ENCODE results near the gene PJVK. TPM values are rescaled to one million over a fixed set of nuclear protein-coding genes. Genes with fewer than 3 reads are reported as not detected.

The PJVK gene
- total and polyA plus RNA-seq, 2 of the 13 experiments (the other 11 are each of a cell fraction or from before 2014, with no cell fraction given), result 1.2 to 2.6 TPM

DNA sequence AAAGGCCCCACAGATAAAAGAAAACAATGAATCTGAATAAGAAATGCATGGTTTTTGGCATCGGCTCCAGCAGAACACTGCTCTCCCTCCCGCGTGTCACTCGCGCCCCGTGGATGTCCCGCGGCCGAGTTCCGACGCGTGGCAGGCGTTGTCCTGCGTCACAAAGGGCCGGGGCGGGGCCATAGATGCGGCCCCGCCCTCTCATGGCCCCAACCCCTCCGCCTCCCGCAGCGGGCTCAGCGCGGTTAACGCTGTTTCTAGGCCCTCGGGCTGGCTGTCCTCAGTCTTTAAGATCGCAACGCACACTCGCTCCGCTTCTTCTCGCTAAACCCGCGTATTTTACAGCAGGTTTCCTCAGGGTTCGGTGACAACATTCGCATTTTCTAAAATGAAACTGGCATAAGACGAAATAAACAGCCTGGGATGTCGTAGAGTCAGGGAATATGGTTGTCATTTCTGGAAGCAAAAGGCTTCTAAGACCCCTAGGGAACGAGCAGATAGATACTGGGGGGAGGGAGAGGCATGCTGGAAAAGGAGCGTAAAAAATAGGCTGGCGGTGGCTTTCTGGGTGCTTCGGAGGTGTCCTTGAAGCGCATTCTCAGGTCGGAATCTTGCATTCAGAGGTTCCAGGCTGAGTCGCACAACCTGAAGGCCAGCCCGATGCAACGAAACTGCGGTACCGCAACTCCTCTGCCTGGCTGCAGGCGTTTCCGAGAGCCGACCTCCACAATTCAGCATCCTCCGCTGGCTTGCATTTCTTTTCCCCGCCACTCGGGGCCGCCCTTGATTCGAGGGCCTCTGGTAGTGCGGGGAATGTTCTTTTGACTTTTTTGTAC is 27.5 kb downstream of the PJVK start, which contains the start of gene FKBP7 (continued):
- TF ChIP-seq ZNF326 (CRISPR knock-in tag; IDR thresholded peaks at IDR 0.05; ENCODE audit: borderline replicate concordance), result no peak
- TF ChIP-seq MTF1 (CRISPR knock-in tag; IDR thresholded peaks at IDR 0.05), result no peak
- TF ChIP-seq NCOA2 (CRISPR knock-in tag; IDR thresholded peaks at IDR 0.05), result no peak; the same call in none of the 2 replicates
- TF ChIP-seq ARNTL (CRISPR knock-in tag; IDR thresholded peaks at IDR 0.05), result no peak
- no peak for TF ChIP-seq HMGA1 (CRISPR knock-in tag; conservative IDR thresholded peaks at IDR 0.05)
- TF ChIP-seq NFYC (CRISPR knock-in tag; IDR thresholded peaks at IDR 0.05), result 0 out of 2 replicates have a peak, but pooled peaks have one; percentile 14
- TF ChIP-seq RFX3 (CRISPR knock-in tag; IDR thresholded peaks at IDR 0.05), result no peak
- TF ChIP-seq, protein P1, sequence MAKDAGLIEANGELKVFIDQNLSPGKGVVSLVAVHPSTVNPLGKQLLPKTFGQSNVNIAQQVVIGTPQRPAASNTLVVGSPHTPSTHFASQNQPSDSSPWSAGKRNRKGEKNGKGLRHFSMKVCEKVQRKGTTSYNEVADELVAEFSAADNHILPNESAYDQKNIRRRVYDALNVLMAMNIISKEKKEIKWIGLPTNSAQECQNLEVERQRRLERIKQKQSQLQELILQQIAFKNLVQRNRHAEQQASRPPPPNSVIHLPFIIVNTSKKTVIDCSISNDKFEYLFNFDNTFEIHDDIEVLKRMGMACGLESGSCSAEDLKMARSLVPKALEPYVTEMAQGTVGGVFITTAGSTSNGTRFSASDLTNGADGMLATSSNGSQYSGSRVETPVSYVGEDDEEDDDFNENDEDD (CRISPR knock-in tag; IDR thresholded peaks at IDR 0.05; ENCODE audit: borderline replicate concordance), result peak; percentile 66; the same call in 1 of the 2 replicates
- TF ChIP-seq ESRRA (CRISPR knock-in tag; IDR thresholded peaks at IDR 0.05; ENCODE audit: low read depth), result no peak; the same call in 1 of the 2 replicates
- no peak for TF ChIP-seq FOSL1 (CRISPR knock-in tag; IDR thresholded peaks at IDR 0.05; ENCODE audit: borderline replicate concordance)
- no peak for TF ChIP-seq ATF7 (IDR thresholded peaks at IDR 0.05)
- peak; percentile 60; the same call in 1 of the 2 replicates for TF ChIP-seq ATF7 (CRISPR knock-in tag; IDR thresholded peaks at IDR 0.05)
- TF ChIP-seq ZNF446 (CRISPR knock-in tag; IDR thresholded peaks at IDR 0.05), result no peak
- TF ChIP-seq, protein P2, sequence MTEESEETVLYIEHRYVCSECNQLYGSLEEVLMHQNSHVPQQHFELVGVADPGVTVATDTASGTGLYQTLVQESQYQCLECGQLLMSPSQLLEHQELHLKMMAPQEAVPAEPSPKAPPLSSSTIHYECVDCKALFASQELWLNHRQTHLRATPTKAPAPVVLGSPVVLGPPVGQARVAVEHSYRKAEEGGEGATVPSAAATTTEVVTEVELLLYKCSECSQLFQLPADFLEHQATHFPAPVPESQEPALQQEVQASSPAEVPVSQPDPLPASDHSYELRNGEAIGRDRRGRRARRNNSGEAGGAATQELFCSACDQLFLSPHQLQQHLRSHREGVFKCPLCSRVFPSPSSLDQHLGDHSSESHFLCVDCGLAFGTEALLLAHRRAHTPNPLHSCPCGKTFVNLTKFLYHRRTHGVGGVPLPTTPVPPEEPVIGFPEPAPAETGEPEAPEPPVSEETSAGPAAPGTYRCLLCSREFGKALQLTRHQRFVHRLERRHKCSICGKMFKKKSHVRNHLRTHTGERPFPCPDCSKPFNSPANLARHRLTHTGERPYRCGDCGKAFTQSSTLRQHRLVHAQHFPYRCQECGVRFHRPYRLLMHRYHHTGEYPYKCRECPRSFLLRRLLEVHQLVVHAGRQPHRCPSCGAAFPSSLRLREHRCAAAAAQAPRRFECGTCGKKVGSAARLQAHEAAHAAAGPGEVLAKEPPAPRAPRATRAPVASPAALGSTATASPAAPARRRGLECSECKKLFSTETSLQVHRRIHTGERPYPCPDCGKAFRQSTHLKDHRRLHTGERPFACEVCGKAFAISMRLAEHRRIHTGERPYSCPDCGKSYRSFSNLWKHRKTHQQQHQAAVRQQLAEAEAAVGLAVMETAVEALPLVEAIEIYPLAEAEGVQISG (CRISPR knock-in tag; IDR thresholded peaks at IDR 0.05), result peak; percentile 72; the same call in 1 of the 2 replicates
- TF ChIP-seq ZNF451 (CRISPR knock-in tag; IDR thresholded peaks at IDR 0.05), result peak; percentile 77; the same call in 1 of the 2 replicates
- no peak for TF ChIP-seq BHLHE40 (IDR thresholded peaks at IDR 0.05; ENCODE audit: low read length)
- TF ChIP-seq, protein P3, sequence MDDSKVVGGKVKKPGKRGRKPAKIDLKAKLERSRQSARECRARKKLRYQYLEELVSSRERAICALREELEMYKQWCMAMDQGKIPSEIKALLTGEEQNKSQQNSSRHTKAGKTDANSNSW (CRISPR knock-in tag; IDR thresholded peaks at IDR 0.05; ENCODE audit: borderline replicate concordance), result peak; percentile 71; the same call in 1 of the 2 replicates
- TF ChIP-seq, protein P4, sequence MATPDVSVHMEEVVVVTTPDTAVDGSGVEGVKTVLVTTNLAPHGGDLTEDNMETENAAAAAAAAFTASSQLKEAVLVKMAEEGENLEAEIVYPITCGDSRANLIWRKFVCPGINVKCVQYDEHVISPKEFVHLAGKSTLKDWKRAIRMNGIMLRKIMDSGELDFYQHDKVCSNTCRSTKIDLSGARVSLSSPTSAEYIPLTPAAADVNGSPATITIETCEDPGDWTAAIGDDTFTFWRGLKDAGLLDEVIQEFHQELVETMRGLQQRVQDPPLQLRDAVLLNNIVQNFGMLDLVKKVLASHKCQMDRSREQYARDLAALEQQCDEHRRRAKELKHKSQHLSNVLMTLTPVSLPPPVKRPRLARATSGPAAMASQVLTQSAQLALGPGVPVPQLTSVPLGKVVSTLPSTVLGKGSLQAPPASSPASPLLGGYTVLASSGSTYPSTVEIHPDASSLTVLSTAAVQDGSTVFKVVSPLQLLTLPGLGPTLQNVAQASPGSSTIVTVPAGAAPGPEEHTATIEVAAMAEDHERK (CRISPR knock-in tag; IDR thresholded peaks at IDR 0.05; ENCODE audit: low read depth), result no peak
- peak; percentile 69 for TF ChIP-seq ZNF777 (CRISPR knock-in tag; IDR thresholded peaks at IDR 0.05)
- TF ChIP-seq ZNF713 (CRISPR knock-in tag; IDR thresholded peaks at IDR 0.05), result no peak
